Choroid plexus epithelial cell (primary cell): ENCODE data around the gene DENND1B.

ENCODE experiments used
- DNase-seq: peaks from one replicate; pipeline ENCODE4 v3.0.0-alpha.2; 2010; ENCODE audit warnings: low read depth
- H3K4me3 ChIP-seq: 2 replicates; pipeline ENCODE4 v1.5.1; 2011; ENCODE audit warnings: low read depth, mild to moderate bottlenecking, control low read depth, low read length, moderate library complexity
- TF ChIP-seq, protein P1 (sequence below): conservative IDR thresholded peaks from 2 replicates; pipeline ENCODE4 v1.5.1; 2011; ENCODE audit warnings: low read depth, mild to moderate bottlenecking, control low read depth, inconsistent platforms, low read length, moderate library complexity

DENND1B gene, protein sequence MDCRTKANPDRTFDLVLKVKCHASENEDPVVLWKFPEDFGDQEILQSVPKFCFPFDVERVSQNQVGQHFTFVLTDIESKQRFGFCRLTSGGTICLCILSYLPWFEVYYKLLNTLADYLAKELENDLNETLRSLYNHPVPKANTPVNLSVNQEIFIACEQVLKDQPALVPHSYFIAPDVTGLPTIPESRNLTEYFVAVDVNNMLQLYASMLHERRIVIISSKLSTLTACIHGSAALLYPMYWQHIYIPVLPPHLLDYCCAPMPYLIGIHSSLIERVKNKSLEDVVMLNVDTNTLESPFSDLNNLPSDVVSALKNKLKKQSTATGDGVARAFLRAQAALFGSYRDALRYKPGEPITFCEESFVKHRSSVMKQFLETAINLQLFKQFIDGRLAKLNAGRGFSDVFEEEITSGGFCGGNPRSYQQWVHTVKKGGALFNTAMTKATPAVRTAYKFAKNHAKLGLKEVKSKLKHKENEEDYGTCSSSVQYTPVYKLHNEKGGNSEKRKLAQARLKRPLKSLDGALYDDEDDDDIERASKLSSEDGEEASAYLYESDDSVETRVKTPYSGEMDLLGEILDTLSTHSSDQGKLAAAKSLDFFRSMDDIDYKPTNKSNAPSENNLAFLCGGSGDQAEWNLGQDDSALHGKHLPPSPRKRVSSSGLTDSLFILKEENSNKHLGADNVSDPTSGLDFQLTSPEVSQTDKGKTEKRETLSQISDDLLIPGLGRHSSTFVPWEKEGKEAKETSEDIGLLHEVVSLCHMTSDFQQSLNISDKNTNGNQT

DNA sequence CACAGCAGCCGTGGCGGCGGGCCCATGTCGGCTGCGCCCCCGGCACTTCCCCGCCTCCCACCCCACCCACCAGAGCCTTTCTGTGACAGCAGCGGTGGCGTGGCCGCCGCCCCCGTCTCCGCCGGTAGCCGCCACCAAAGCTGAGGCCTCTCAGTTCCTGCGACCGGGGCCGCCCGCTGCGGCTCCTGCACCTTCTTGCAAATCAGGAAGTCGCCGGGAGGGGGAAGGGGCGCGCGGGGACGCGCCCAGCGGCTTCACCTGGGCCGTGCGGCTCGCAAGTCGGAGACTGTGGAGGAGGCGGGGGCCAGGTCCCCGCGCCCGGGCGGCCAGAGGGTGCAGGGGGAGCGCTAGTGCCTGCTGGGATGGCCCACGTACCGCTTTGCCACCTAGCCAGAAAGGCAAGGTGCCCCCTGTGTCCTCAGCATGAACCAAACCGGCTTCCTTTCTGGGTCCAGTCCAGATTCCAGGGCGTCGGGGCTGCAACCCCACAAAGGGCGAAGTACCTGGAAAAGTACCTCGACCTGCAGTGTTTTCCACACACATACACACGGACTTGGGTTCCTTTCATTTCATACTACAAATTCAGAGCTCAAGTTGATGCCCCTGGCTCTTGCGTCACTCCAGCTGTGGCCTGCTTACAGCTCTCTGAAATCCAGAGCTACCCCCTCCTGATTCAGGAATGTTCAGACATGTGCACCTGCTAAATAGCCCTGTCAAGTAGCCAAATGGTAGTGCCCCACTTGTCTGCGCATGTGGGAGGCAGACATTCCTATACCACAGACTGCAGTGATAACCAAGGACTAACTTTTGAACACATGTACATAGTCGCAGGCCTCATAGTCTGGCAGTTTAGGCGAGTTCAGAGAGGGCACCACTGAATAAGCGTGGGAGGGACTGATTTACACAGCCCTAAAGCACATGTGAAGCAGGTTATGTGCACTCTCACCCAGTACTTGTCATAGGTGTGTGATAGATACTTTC is at the start of gene DENND1B:
DENND1B (minus strand) TSS at position 199 of the 981 bp plus-strand sequence. CDS start 325 bp downstream, outside the sequence.
- H3K4me3 ChIP-seq, result peak within 1 kb of the TSS; percentile 73
- DNase-seq, result peak; percentile 90
- TF ChIP-seq, protein P1, sequence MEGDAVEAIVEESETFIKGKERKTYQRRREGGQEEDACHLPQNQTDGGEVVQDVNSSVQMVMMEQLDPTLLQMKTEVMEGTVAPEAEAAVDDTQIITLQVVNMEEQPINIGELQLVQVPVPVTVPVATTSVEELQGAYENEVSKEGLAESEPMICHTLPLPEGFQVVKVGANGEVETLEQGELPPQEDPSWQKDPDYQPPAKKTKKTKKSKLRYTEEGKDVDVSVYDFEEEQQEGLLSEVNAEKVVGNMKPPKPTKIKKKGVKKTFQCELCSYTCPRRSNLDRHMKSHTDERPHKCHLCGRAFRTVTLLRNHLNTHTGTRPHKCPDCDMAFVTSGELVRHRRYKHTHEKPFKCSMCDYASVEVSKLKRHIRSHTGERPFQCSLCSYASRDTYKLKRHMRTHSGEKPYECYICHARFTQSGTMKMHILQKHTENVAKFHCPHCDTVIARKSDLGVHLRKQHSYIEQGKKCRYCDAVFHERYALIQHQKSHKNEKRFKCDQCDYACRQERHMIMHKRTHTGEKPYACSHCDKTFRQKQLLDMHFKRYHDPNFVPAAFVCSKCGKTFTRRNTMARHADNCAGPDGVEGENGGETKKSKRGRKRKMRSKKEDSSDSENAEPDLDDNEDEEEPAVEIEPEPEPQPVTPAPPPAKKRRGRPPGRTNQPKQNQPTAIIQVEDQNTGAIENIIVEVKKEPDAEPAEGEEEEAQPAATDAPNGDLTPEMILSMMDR, result no peak

DNA sequence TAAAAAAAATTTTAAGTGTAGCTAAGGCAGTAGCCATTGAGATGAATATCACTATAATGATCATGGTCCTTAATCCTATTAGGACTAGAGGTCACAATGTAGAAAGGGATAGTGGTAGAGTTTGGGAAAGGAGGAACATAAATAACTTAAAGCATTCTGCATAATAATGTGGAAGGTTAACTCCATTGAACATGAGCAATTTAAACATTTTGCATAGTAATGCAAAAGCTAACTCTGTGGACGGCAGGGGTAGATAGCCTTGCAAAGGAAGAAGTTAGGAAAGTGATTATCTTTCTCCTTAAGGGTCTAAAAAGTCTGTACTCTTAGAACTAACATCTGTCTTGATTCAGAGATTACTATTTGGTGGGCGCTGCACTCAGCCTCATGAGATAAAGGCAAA is 39.0 kb upstream of the DENND1B start:
- TF ChIP-seq, protein P1, result no peak
- no peak for DNase-seq
- no peak overlapping the region for H3K4me3 ChIP-seq

DNA sequence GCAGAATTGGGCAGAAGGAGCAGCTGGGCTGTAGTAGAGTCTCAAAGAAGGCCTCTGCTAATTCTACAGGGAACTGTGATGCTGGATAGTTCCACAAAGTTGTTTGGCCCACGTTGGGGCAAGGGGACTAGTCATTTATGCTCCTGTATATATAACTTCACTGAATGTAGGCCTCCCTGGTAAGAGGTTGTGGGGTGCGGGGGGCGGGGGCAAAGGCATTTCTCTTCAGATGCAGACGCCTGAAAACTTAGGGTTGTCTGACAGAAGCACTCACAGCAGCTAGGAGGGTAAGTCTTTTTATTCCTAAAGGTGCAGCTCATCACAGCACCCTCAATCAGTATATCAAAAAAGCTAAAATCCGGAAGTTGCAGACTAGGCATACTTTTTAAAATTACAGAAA is 38.5 kb upstream of the DENND1B start:
- DNase-seq, result no peak

DNA sequence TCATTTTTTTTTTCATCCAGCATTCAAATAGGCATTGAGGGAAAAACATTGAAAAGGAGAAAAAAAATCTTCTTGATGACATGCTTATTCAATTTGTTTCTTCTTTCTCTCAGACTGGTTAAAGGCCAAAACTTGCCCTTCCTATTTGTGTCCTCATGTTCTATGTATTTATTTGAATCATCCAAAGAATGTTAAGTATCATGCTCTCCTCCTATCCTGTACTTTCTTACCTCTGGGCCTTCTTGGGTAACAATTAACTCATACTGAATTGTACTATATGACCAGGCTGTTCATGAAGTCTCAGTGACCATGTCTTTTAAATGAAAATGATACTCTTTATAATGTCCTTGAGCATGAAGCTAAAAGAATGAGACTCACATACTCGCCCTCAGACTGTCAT is 36.5 kb upstream of the DENND1B start:
- TF ChIP-seq, protein P1, result no peak

More for the DNA sequence above, 38.5 kb upstream of the DENND1B start:
- no peak overlapping the region for H3K4me3 ChIP-seq
- TF ChIP-seq, protein P1, result no peak

DNA sequence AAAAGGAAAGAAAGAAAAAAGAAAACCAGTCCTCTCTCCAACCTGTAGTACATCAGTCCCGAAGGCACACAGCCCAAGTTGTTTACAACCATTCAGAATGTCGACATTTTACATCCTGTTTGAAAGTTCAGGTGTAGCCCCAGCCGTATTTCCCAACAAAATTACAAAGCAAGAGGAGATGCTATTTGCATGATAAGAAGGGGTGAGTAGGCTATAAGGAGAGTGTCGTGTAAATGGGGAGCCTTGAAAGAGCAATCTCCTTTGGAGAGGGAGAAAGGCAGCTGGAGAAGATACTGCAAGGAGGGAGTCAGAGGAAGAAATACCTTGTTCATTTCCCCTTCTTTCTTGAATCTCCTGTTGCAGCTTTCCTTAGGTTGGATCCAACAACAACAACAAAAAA is 35.5 kb upstream of the DENND1B start:
- no peak for DNase-seq
- H3K4me3 ChIP-seq, result no peak overlapping the region
- TF ChIP-seq, protein P1, result no peak

More for the DNA sequence above, 36.5 kb upstream of the DENND1B start:
- peak; percentile 52 for DNase-seq
- no peak overlapping the region for H3K4me3 ChIP-seq

DNA sequence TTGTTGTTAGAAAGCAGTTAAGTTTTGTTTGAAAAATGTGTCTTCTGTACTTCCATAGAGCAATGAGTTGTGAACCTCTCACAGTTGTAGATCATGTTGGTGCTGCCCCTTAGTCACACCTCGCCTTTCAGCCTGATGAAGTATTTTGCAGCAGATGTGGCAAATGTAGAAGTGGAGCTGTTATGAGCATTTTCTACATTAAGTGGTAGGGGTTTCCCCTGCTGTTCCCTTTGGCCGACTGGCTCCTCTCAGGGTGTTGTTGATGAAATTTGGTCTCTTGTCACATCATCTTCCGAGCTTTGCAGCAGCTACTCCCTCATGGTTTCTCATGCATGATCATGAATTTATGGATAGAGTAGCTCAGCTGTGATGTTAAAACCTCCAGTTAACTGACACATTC is 33.6 kb upstream of the DENND1B start:
- no peak for DNase-seq
- TF ChIP-seq, protein P1, result no peak
- H3K4me3 ChIP-seq, result no peak overlapping the region
